NCI-H526 treated with DMSO at 0.1 percent for 48 hours (cell line): ENCODE results near the gene BPIFB4.
"Not testable (repeated sequence)": the region's sequence is repeated elsewhere in the genome, so short reads cannot be mapped to it uniquely, and the experiment has no call there.

Experiments
- DNase-seq: peaks from one replicate; lab custom pipeline; 2025; lab: John Stamatoyannopoulos, UW

Gene BPIFB4

GRCh38 chr20:33079259-33079658 lies at the start of gene BPIFB4:
Gene BPIFB4 (plus strand): TSS chr20:33079643. CDS start chr20:33081527, 1,884 bp downstream.
- no peak for DNase-seq

- no peak for DNase-seq
These were observed 49.4 kb upstream of the BPIFB4 start for GRCh38 chr20:33030076-33030475.

GRCh38 chr20:33030569-33030968 lies 48.9 kb upstream of the BPIFB4 start:
- DNase-seq: no peak

- no peak for DNase-seq
These were observed 47.9 kb upstream of the BPIFB4 start, which contains the start of gene BPIFB6 for GRCh38 chr20:33031531-33031930. Gene BPIFB6 (plus strand): TSS chr20:33031648. CDS start chr20:33031648, 0 bp downstream.

- no peak for DNase-seq
These were observed 46.9 kb upstream of the BPIFB4 start for GRCh38 chr20:33032555-33032954.

GRCh38 chr20:33033381-33033780 lies 46.1 kb upstream of the BPIFB4 start:
- DNase-seq: no peak

GRCh38 chr20:33034115-33034514 lies 45.3 kb upstream of the BPIFB4 start:
- DNase-seq: no peak

GRCh38 chr20:33034901-33035492 lies 44.4 kb upstream of the BPIFB4 start:
- no peak for DNase-seq

GRCh38 chr20:33037456-33037855 lies 42.0 kb upstream of the BPIFB4 start:
- no peak for DNase-seq

- no peak for DNase-seq
These were observed 41.2 kb upstream of the BPIFB4 start for GRCh38 chr20:33038243-33038642.

- DNase-seq: no peak
These were observed 37.0 kb upstream of the BPIFB4 start for GRCh38 chr20:33042430-33042829.

- DNase-seq: no peak
These were observed 36.3 kb upstream of the BPIFB4 start for GRCh38 chr20:33042983-33043730.

- no peak for DNase-seq
These were observed 35.7 kb upstream of the BPIFB4 start for GRCh38 chr20:33043731-33044181.

GRCh38 chr20:33045129-33045721 lies 34.2 kb upstream of the BPIFB4 start:
- DNase-seq: not testable (repeated sequence)

GRCh38 chr20:33046412-33046811 lies 33.0 kb upstream of the BPIFB4 start:
- no peak for DNase-seq

GRCh38 chr20:33051333-33051732 lies 28.1 kb upstream of the BPIFB4 start:
- no peak for DNase-seq

- no peak for DNase-seq
These were observed 25.9 kb upstream of the BPIFB4 start, which contains the start of gene BPIFB3 for GRCh38 chr20:33053291-33054106. Gene BPIFB3 (plus strand): TSS chr20:33053903. CDS start chr20:33055436, 1,533 bp downstream.

GRCh38 chr20:33054381-33054780 lies 25.1 kb upstream of the BPIFB4 start:
- DNase-seq: no peak

- DNase-seq: no peak
These were observed 24.7 kb upstream of the BPIFB4 start for GRCh38 chr20:33054791-33055190.

- DNase-seq: no peak
These were observed 20.3 kb upstream of the BPIFB4 start for GRCh38 chr20:33059136-33059535.

GRCh38 chr20:33059741-33060390 lies 19.6 kb upstream of the BPIFB4 start:
- no peak for DNase-seq

- DNase-seq: no peak
These were observed 17.8 kb upstream of the BPIFB4 start for GRCh38 chr20:33061658-33062028.
